ENCODE data around the gene SPCS2. TPM values are rescaled to one million over a fixed set of nuclear protein-coding genes. Genes with fewer than 3 reads are reported as not detected.
A peak's percentile ranks its signal among the peaks of the same experiment; 100 is the strongest.

SPCS2 gene
- polyA plus RNA-seq, 1 of the 3 experiments (the other 2 are of a cell fraction): 49.1 TPM

DNA sequence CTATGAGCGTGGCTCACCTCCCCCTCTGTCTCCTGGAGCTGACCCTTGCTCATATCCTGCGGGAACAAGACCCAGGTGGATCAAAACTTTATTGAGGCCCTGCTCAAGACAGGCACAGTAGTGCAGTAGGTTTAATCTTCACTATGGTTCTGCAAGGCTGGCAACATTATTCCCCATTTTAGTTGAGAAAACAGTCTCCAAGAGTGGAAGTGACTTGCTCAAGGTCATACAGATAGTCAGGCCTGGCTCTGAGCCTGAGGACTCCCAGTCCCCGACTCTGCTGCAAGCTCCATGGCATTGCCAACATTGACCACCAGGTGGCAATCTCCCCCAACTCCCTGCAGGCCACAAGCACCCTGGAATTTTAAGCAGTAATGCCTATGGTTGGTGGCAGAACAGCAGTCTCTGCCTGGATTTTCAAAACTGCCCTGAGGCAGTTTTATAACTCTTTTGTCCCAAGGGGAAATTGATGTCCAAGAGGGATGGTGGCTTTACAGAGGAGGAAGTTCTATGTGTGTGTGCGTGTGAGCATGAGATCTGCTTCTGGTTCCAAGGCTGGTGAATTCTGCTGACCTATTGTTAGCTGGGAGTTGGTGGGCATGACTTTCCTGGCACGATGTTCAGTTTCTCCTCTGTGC, 73.8 kb downstream of the SPCS2 start:
- no peaks in the 10 kb centered on the region for H3K79me2 ChIP-seq (ENCODE audit: insufficient read depth)
- H3K36me3 ChIP-seq (replicated peaks in 1 of 2; ENCODE audit: control insufficient read depth in 1 of 2, insufficient read depth in 2 of 2, low read length in 1 of 2): no peaks in the 10 kb centered on the region
- no peak overlapping the region; a peak in 1 of 4 replicates for H3K4me3 ChIP-seq (ENCODE audit: low read depth in 2 of 2, low read length in 1 of 2)
- WGBS (ENCODE audit: low lambda C conversion rate): 55% methylated on average over 4 of the region's 5 CpGs
- peaks cover 0 to 13% of the 10 kb centered on the region in 2 experiments; a peak in 1 of 4 replicates for H3K4me1 ChIP-seq (ENCODE audit: control insufficient read depth in 1 of 2, insufficient read depth in 2 of 2, low read depth in 1 of 2, low read length in 1 of 2)
- DNase-seq: peak; percentile 79
- H3K9me2 ChIP-seq: no peaks in the 10 kb centered on the region
- no peak overlapping the region for H3K27ac ChIP-seq (ENCODE audit: low read depth in 2 of 2, low read length in 1 of 2)
- CTCF ChIA-PET: interaction anchor here (0.6 to 7.8 kb wide), 57 partner anchors 9 to 339 kb away, joined by 3 to 258 read pairs (median 5); partner anchors contain the start of genes NEU3, SPCS2 and XRRA1
- H3F3A ChIP-seq (replicated peaks; ENCODE audit: insufficient read depth): no peaks in the 10 kb centered on the region
- TF ChIP-seq FOSL2 (IDR thresholded peaks at IDR 0.05; ENCODE audit: borderline replicate concordance, low read depth) (no peak), MXI1 (IDR thresholded peaks at IDR 0.05; ENCODE audit: low read depth, low read length) (no peak), JUND (IDR thresholded peaks at IDR 0.05) (no peak), NRF1 (IDR thresholded peaks at IDR 0.05; ENCODE audit: low read depth, low read length) (no peak; the same call in 1 of the 2 replicates), SMC3 (IDR thresholded peaks at IDR 0.05; ENCODE audit: low read depth, low read length) (peak; percentile 95), TCF12 (IDR thresholded peaks at IDR 0.05) (no peak), MAX (IDR thresholded peaks at IDR 0.05; ENCODE audit: low read depth) (no peak), CTCF (IDR thresholded peaks at IDR 0.05) (peak; percentile 96), GATA2 (CRISPR knock-in tag; IDR thresholded peaks at IDR 0.05) (no peak), CHD2 (IDR thresholded peaks at IDR 0.05; ENCODE audit: low read length, partially characterized antibody) (peak; percentile 20), RXRA (IDR thresholded peaks at IDR 0.05; ENCODE audit: borderline replicate concordance, low read depth) (no peak), RCOR1 (IDR thresholded peaks at IDR 0.05; ENCODE audit: low read length) (peak; percentile 57; the same call in 1 of the 2 replicates), TEAD4 (IDR thresholded peaks at IDR 0.05; ENCODE audit: borderline replicate concordance, insufficient read depth) (no peak), USF2 (IDR thresholded peaks at IDR 0.05; ENCODE audit: borderline replicate concordance, low read depth, low read length) (no peak), TAF1 (IDR thresholded peaks at IDR 0.05; ENCODE audit: borderline replicate concordance, low read depth, low read length) (no peak), MEF2A (IDR thresholded peaks at IDR 0.05; ENCODE audit: borderline replicate concordance, low read depth) (no peak), POLR2AphosphoS5 (IDR thresholded peaks at IDR 0.05; ENCODE audit: low read depth, low read length) (no peak), SIN3A (IDR thresholded peaks at IDR 0.05; ENCODE audit: borderline replicate concordance, low read depth, low read length) (no peak), RFX5 (IDR thresholded peaks at IDR 0.05; ENCODE audit: low read length) (no peak), YY1 (IDR thresholded peaks at IDR 0.05; ENCODE audit: low read depth) (no peak), EZH2phosphoT487 (IDR thresholded peaks at IDR 0.05; ENCODE audit: borderline replicate concordance, low read depth) (no peak), RAD21 (IDR thresholded peaks at IDR 0.05; ENCODE audit: low read length) (peak; percentile 95), FOXM1 (IDR thresholded peaks at IDR 0.05; ENCODE audit: low read depth) (no peak), FOXJ3 (CRISPR knock-in tag; IDR thresholded peaks at IDR 0.05) (no peak)
- TF ChIP-seq, protein P1, sequence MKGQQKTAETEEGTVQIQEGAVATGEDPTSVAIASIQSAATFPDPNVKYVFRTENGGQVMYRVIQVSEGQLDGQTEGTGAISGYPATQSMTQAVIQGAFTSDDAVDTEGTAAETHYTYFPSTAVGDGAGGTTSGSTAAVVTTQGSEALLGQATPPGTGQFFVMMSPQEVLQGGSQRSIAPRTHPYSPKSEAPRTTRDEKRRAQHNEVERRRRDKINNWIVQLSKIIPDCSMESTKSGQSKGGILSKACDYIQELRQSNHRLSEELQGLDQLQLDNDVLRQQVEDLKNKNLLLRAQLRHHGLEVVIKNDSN (IDR thresholded peaks at IDR 0.05; ENCODE audit: borderline replicate concordance, low read depth): no peak
- TF ChIP-seq, protein P2, sequence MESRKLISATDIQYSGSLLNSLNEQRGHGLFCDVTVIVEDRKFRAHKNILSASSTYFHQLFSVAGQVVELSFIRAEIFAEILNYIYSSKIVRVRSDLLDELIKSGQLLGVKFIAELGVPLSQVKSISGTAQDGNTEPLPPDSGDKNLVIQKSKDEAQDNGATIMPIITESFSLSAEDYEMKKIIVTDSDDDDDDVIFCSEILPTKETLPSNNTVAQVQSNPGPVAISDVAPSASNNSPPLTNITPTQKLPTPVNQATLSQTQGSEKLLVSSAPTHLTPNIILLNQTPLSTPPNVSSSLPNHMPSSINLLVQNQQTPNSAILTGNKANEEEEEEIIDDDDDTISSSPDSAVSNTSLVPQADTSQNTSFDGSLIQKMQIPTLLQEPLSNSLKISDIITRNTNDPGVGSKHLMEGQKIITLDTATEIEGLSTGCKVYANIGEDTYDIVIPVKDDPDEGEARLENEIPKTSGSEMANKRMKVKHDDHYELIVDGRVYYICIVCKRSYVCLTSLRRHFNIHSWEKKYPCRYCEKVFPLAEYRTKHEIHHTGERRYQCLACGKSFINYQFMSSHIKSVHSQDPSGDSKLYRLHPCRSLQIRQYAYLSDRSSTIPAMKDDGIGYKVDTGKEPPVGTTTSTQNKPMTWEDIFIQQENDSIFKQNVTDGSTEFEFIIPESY (IDR thresholded peaks at IDR 0.05; ENCODE audit: borderline replicate concordance, low read depth): no peak
- POLR2A ChIA-PET: interaction anchor here (0.7 kb wide), 1 partner anchor 117 kb away, joined by 3 read pairs; no protein-coding TSS in a partner anchor
- H3K27me3 ChIP-seq (ENCODE audit: insufficient read depth): no peaks in the 10 kb centered on the region
- no peaks in the 10 kb centered on the region for H3K9me3 ChIP-seq
- H3K9ac ChIP-seq: no peak overlapping the region
- no peak overlapping the region for H3K4me2 ChIP-seq
- no peaks in the 10 kb centered on the region for H4K20me1 ChIP-seq (ENCODE audit: insufficient read depth)
- H2AFZ ChIP-seq (ENCODE audit: low read depth): no peak overlapping the region
